HG03095 (cell line): Measurements from ENCODE around the gene FANCD2.
"Not testable (repeated sequence)": the region's sequence is repeated elsewhere in the genome, so short reads cannot be mapped to it uniquely, and the experiment has no call there.

Experiments used
- ATAC-seq: cut with Tn5 transposase; IDR thresholded peaks from one replicate; pipeline ENCODE4 v1.9.1; 2021; ENCODE audit warnings: moderate library complexity; ENCODE audit not compliant: unreplicated experiment

The FANCD2 gene

DNA sequence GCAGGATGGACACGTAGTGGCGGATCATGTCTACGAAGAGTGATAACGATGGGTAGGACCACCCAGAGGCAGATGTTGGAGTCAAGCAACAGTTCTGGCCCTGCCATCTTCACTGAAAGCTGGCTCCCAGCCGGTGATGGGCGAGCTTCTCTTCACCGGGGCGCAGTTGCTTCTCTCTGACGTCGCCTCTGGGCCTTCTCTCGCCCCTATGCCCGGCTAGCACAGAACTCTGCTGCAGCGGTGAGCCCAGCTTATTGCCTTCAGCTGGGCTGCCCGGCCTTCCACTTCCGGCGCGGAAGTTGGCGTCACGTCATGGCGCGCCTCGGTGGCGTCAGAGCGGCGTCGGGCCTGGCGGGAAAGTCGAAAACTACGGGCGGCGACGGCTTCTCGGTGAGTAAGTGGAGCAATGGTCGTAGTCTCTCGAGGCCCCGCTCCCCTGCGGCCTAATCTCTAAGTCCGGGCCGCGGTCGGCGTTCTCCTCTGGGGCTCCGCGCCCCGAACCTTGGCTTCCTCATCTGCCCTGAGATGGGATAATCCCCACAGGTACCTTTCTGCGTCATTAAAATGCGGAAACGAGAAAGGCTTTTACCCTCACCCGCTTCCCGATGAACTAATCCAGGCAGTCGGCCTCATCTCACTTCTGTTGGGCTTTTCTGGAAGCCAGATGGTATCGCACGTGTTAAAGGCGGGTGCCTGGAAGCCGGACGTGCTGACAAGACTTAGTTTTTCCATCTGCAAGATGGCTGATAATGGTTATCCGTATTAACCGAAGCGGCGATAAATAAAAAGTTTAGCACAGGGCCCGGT is at the start of gene FANCD2:
FANCD2 (plus strand) TSS at position 354 of the 807 bp plus-strand sequence. CDS start 2,221 bp downstream, outside the sequence.
- ATAC-seq: peak; percentile 86

DNA sequence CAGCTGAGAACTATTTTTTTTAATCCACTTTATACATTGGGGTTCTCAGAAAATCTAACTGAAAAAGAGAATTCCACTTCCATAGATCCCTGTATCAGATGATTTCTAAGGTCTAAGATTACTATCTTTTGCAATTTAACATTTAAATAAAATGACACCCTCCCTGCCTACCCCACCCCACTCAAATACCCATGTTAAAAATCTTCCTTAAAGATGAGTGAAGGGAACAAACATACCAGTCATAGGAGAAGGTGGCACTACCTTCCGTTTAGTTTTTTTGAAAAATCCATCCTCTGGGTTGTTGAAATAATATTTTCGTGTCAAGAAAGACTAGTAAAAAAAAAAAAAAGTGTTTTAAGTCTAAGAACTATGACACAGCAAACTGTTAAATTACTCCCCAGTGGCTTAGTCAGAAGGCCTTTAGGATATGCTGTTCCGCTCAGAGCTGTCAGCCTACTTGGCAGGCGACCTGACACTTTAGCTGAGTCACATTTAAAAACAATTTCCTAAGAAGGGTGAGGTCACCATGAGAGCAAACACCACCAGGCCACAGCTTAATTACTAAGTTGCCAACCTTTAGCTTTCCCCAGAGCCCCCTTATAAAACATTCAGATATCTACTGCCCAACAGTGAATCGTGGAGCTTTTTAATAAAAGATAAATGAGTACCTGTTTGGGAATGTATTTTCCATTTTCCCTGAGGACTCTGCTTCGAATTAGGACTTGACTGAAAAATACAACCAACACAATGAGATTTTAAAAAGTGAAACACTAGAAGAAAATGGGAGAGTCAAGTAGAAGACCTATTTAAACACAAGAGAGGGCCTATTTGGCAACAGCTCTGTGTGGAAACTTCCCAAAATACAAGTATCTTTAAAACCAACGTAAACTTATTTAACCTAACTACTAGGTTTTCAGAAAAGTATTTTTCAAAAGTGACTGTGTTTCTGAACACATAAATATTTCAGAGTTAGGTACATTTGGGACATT is 49.2 kb upstream of the FANCD2 start:
- no peak for ATAC-seq

- ATAC-seq: no peak
Observed at GRCh38 chr3:9978710-9979305, 47.4 kb upstream of the FANCD2 start.

DNA sequence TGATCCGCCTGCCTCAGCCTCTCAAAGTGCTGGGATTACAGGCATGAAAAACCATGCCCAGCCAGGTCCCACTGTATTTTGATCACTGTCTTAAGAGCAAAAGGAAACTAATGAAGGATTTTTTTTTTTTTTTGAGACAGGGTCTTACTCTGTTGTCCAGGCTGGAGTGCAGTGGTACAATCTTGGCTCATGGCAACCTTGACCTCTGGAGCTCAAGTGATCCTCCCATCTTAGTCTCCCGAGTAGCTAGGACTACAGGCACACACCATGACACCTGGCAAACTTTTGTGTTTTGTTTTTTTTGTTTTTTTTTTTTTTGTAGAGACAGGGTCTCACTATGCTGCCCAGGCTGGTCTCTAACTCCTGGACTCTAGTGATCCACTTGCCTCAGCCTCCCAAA is 46.0 kb upstream of the FANCD2 start:
- ATAC-seq: no peak

DNA sequence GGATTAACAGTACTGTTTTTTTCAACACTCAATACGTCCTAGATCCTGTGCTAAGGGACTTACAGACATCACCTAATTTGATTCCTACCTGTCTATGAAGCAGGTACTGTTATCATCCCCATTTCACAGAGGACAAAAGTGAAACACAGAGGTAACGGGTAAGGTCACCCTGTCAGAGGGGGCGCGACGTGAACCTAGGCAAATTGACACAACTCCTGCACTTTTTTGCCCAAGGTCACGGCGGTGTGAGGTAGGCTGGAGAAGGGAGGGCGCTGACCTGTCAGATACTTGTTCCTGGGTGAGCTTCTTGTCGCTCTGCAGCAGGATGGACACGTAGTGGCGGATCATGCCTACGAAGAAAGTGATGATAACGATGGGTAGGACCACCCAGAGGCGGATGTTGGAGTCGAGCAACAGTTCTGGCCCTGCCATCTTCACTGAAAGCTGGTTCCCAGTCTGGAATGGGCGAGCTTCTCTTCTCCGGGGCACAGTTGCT is 40.0 kb upstream of the FANCD2 start:
- peak; percentile 23 for ATAC-seq

DNA sequence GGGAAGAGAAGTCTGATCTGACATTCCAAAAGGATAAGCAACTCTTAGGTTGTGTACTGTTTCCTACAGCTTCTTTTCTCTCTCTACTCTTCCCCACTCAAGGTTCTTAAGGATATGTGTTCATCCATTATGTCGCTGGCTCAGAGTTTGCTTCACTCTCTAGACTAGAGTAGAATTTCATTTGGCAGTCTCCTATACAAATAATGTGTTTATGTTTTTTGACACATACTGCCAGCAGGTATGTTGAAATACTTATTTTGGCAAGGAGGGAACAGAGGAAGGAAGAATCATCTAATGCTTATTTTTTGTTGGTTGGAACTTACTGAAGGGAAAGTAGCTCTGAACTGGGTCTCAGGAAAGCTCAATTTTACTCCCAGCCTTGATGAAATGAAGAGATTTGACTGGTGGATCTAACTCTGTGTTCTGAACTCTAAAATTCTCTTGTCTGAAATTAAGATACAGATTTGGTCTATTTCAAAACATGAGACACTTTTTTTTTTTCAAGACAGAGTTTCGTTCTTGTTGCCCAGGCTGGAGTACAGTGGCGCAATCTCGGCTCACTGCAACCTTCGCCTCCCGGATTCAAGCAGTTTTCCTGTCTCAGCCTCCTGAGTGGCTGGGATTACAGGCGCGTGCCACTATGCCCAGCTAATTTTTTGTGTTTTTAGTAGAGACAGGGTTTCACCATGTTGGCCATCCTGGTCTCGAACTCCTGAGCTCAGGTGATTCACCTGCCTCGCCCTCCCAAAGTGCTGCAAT is 32.0 kb upstream of the FANCD2 start:
- ATAC-seq: no peak

DNA sequence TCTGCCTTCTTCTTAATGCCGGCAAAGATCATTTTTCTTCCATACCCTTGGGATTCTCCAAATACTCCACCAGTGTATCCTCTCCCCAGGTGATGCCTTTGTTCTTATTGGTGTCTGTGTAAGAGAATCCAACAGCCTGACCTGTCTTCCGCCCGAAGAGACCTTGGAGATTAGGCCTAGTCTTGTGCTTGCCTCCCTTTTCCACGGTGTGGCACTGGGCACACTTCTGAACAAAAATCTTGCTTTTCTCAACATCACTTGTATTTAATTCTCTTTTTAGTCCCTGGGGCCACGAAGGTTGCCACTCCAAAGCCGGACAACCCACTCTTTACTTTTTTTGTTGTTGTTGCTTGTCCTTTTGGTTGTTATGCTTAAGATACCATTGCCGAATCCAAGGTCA is 25.6 kb upstream of the FANCD2 start:
- no peak for ATAC-seq

GRCh38 chr3:10002951-10003350 is 23.3 kb upstream of the FANCD2 start:
- ATAC-seq: no peak

- ATAC-seq: no peak
Observed at GRCh38 chr3:10004506-10004905, 21.7 kb upstream of the FANCD2 start.

DNA sequence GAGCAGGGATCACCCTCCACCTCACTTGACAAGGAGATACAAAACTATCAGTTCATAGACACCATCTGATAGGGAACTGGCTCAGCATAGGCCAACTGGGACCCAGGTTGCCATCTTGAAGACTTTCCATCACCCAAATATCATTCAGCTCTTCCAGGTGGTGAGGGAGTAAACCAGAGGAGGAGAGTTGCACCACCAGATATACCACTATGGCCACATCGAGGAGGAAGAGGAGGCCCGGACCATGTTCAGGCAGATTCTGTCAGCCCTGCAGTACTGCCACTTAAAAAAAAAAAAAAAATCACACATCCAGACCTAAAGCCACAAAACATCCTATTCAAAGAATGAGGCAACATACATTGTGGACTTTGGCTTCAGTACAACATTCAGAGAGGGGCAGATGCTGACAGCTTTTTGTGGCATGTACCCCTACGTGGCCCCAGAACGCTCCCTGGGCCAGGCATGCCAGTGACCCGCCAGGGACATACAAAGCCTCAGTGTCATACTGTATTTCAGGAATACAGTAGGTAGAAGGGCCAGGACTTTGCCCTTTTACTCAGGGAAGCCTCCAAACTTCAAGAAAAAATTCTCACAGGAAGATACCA is 21.2 kb upstream of the FANCD2 start:
- ATAC-seq: no peak

DNA sequence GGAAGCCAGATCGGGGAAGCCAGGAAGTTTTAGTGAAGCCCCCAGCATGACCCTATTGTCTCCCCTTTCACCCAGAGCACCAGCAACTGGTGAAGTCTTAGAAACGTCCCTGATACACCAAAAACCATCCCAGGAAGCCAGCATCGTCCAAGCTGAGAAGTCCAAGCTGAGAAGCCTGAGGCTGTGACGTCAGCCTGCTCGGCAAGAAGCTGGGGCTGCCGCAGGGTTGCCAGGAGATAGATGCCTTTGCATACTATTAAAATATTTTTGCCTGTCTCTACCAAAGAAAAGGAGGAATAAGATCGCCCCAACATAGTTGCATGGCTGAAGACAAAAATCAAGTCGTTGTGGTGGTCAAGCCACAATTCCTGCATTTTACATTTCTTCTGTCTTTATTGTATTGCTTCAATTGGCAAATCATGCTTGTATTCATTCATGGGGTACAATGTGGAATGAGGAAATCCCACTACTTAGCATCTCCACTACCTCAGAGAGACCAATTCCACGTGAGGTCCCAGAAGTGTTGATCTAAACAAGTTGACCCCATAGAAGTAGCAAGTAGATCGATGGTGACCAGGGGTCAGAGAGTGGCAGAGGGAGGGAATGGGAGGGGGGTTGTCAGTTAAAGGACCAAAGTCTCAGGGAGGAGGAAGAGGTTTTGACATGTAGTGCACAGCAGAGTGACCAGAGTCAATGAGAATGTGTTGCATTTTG is 20.0 kb upstream of the FANCD2 start:
- ATAC-seq: no peak

DNA sequence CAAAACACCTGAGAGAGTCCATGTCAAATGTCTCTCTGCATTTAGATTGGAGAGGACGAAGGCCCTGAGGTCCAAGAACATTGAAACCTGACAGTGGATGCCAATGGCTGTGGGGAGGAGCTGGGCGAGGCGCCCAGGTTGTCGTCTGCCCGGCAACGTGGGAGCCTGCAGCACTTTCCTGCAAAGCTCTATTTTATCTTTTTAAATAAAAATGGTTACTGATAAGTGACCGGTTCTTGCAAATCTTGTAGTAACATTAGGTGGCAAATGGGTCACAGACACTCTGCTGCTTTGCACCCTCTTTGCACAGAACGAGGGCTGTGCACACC is 19.5 kb upstream of the FANCD2 start:
- no peak for ATAC-seq

DNA sequence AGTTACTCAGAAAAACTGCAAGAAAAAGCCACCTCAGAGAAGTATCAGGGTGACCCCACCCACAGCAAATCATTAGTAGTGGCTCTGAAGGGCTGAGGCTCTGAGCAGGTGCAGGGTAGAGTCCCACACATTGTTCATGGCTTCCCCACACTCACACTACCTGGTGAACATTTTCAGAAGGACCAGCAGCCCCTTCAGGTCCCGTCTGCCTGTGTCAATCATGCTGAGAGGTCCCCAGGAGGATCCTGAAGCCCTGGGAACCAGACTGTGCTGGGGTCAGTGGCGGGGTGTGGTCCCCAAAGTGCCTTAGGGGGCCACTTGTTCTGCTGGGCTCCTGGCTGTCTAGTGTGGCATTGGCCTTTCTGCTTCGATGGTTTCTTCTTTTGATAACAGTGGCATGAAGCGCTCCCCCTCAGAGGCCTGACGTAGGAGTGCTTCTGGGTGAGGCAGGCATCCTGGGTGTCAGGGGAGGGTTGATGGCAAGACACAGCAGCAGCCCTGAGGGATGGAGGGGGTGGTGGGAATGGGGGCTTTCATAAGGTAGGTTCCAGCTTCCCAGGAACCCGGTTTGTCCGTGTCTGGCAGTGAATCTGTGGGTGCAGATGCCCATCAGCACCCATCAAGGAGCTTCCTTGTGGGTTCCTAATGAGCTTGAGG is 19.0 kb upstream of the FANCD2 start:
- no peak for ATAC-seq

DNA sequence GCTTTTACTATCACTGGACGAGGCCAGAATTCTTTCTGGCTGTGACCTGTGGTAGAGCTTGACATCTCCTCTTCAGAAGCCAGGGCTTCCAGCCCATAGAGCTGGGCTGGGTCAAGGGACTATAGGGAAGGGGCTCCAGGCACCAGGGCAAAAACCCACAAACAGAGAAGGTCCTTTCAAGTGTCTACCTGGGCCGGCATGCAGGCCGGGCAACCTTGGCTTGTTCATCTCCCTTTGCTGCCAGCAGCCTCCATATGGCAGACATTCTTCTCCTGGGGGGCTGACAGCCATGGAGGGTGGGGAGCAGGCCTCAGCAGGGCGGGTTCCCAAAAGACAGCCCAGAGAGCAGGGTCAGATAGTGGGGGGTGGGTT is 18.0 kb upstream of the FANCD2 start:
- not testable (repeated sequence) for ATAC-seq

- peak; percentile 49 for ATAC-seq
Observed at GRCh38 chr3:10008588-10009344, 17.5 kb upstream of the FANCD2 start.

- no peak for ATAC-seq
Observed at GRCh38 chr3:10010421-10010877, 15.8 kb upstream of the FANCD2 start.

GRCh38 chr3:10010878-10011465 is 15.3 kb upstream of the FANCD2 start:
- ATAC-seq: peak; percentile 93

GRCh38 chr3:10011631-10012030 is 14.6 kb upstream of the FANCD2 start:
- no peak for ATAC-seq
